GM10266 (cell line): ENCODE measurements around the gene HJV.

ENCODE experiments used
- DNase-seq: peaks from one replicate; pipeline ENCODE4 v3.0.0; 2012; ENCODE audit errors: extremely low spot score
- TF ChIP-seq, protein P1 (sequence below): IDR thresholded peaks from 2 replicates; pipeline ENCODE4 v1.5.1; 2012; ENCODE audit warnings: mild to moderate bottlenecking, low read depth; ENCODE audit not compliant: control insufficient read depth, insufficient read depth; ENCODE audit errors: missing control alignments

HJV gene

DNA sequence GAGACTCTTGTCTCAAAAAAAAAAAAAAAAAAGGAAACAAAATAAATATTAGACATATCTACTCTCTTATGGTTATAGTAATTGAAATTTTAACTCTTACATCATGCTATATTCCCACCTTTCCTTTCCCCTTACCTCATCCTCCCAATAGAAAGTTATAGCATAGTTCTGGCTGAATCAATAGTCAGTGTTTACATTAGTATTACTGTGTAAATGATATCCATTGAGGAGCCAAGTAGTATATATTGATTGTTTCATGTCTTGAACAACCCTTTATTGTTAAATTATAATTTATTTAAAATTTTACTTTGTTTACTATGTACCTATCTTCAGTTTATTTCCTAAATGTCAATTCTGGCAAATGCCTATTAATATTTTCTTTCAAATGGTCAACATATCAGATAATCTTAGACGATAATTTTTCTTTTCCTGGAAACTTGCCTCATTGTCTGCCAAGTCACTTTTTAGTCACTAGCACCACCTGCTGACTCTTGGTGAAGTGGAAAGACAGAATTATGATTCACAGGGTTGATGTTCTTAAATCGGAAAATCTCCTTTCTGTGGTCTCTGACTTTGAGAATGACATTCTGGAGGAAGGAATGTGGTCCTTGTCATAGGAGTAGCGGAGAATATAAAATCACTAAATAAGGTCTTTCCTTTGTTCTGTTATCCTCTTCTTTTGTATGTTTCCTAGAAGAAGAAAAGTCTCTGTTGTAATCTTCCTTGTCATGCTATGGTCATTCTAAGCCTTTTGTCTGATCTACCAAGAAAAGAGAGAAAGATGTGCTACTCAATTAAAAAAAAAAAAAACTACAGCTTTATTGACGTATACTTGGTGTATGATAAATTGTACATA, 8.6 kb downstream of the HJV start:
- TF ChIP-seq, protein P1, sequence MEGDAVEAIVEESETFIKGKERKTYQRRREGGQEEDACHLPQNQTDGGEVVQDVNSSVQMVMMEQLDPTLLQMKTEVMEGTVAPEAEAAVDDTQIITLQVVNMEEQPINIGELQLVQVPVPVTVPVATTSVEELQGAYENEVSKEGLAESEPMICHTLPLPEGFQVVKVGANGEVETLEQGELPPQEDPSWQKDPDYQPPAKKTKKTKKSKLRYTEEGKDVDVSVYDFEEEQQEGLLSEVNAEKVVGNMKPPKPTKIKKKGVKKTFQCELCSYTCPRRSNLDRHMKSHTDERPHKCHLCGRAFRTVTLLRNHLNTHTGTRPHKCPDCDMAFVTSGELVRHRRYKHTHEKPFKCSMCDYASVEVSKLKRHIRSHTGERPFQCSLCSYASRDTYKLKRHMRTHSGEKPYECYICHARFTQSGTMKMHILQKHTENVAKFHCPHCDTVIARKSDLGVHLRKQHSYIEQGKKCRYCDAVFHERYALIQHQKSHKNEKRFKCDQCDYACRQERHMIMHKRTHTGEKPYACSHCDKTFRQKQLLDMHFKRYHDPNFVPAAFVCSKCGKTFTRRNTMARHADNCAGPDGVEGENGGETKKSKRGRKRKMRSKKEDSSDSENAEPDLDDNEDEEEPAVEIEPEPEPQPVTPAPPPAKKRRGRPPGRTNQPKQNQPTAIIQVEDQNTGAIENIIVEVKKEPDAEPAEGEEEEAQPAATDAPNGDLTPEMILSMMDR = peak; percentile 87
- DNase-seq = peak; percentile 67

DNA sequence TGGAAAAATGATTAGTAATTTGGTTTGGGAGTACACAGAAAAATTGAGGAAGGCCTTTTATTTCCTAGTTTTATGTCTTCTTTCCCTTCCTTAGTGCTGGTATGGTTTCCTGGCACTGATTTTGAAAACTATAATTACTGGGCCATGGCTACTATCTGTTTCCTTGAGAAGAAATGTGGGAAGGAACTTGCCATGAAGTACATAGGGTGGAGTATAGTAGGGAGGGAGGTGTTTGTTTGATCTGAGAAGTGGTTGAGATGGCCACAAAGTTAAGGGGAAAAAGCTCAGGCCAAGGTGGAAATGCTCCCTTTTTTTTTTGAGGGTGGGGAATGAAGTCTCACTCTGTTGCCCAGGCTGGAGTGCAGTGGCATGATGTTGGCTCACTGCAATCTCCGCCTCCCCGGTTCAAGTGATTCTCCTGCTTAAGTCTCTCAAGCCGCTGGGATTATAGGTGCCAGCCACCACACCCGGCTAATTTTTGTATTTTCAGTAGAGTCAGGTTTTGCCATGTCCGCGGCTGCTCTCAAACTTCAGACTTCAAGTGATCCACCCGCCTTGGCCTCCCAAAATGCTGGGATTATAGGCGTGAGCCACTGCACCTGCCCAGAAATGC, 11.3 kb downstream of the HJV start:
- no peak for DNase-seq
- TF ChIP-seq, protein P1 = no peak

DNA sequence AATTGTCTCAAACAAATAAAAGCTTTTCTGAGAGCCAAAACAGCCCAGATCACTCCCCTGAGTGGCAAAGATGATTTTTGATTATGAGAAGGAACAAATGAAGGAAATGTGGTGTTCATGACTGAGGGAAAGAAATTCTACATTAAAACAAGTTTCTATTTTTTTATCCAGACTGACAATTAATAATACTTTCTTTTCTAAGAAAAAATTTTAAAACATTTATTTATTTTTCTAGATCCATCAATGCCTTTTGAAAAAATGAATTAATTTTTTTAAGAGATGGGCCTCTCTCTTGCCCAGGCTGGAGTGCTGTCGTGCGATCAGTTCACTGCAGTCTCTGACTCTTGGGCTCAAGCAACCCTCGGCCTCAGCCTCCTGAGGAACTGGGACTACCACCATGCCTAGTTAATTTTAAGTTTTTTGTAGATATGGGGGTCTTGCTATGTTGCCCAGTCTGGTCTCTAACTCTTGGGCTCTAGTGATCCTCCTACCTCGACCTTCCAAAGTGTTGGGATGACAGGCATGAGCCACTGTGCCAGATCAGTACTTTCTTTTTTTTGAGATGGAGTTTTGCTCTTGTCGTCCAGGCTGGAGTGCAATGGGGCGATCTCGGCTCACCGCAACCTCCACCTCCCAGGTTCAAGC, 13.9 kb downstream of the HJV start:
- TF ChIP-seq, protein P1 = no peak

DNA sequence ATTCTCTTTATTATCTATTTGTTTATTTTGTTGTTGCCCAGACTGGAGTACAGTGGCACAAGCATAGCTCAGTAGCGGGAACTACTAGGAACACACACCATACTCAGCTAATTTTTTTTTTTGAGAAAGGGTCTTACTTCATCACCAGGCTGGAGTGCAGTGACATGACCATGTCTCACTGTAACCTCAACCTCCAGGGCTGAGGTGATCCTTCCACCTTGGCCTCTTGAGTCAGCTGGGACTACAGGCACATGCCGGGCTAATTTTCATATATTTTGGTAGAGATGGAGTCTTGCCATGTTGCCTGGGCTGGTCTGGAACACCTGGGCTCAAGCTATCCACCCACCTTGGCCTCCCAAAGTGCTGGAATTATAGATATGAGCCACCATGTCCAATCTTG, 19.8 kb downstream of the HJV start:
- TF ChIP-seq, protein P1 = no peak

More for the DNA sequence above, 13.9 kb downstream of the HJV start:
- DNase-seq = no peak

DNA sequence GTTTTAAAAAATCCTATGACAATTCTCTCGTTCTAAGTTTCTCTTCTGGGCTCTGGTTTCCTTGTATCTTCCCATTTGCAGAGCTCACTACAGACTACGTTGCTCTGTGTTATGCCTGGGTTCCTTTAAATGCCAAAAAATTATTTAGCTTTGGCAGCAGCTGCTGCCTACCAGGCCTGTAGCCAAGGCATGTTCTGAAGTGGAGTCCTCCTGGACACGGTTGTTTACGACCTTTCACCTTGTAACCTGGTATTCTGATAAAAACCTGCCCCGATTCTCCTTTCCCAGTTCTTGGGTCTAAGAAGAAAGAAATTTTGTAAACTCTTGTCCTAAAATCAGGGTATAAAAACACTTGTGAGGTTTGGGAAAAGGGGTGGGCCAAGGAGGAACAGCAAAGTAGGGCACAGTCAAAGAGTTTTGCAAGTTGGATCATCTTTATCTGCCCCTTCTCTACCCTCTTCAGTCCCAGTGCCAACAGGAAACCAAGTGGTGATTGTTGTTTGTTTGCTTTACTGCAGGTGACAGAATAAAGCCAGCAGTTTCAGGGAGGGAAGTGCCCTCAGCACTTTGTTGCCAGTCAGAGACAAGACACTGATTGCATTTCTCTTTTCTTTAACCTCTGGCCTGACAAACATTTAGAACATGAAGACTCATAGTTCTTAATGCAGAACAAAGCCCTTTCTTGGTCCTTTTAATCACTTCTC, 22.1 kb downstream of the HJV start:
- DNase-seq = no peak
- TF ChIP-seq, protein P1 = no peak

More for the DNA sequence above, 19.8 kb downstream of the HJV start:
- DNase-seq = no peak

DNA sequence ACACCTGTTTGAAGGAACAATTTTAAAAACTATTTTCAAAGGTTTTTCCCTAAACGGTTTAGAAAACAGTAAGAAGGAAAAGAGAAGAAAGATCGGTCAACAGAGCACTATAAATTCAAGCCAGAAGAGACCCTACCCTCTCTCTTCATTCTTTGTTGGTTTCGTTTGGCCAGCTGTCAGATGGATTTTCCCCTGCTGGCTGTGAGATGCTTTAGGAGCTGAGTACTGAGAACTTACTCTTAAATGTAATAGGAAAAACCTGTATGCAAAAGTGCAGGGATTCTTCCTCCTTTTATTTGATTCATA, 23.9 kb downstream of the HJV start:
- DNase-seq = no peak
- TF ChIP-seq, protein P1 = no peak
